Hepatocyte (in vitro differentiated cells): ENCODE results near the gene NUMB. TPM values are rescaled to one million over a fixed set of nuclear protein-coding genes. Genes with fewer than 3 reads are reported as not detected.

Source experiments
- DNase-seq: peaks from one replicate; pipeline ENCODE4 v3.0.0-alpha.2; 2016; ENCODE audit warnings: low spot score
- H2AFZ ChIP-seq: fragments of 200-600 bp; sonication (generic); 2 replicates; pipeline ENCODE4 v1.6.0; 2016; ENCODE audit warnings: antibody characterized with exemption, mild to moderate bottlenecking
- H3K27ac ChIP-seq: fragments of 200-600 bp; sonication (generic); 2 replicates; pipeline ENCODE4 v1.5.1; 2016; ENCODE audit warnings: mild to moderate bottlenecking
- H3K27me3 ChIP-seq: fragments of 200-600 bp; sonication (generic); 2 replicates; pipeline ENCODE4 v1.6.1; 2016
- H3K36me3 ChIP-seq: fragments of 200-600 bp; sonication (generic); replicated peaks from 2 replicates; pipeline ENCODE4 v1.5.1; 2016; ENCODE audit warnings: low read depth; ENCODE audit not compliant: insufficient read depth
- H3K4me1 ChIP-seq: fragments of 200-600 bp; sonication (generic); 2 replicates; pipeline ENCODE4 v1.5.1; 2016; ENCODE audit warnings: mild to moderate bottlenecking, moderate library complexity; ENCODE audit not compliant: insufficient read depth
- H3K4me2 ChIP-seq: fragments of 200-600 bp; sonication (generic); 2 replicates; pipeline ENCODE4 v1.6.0; 2016
- H3K4me3 ChIP-seq: fragments of 200-600 bp; sonication (generic); 2 replicates; pipeline ENCODE4 v1.5.1; 2016; ENCODE audit warnings: mild to moderate bottlenecking
- H3K79me2 ChIP-seq: fragments of 200-600 bp; sonication (generic); 2 replicates; pipeline ENCODE4 v1.6.0; 2017; ENCODE audit warnings: mild to moderate bottlenecking
- H3K9me2 ChIP-seq: fragments of 200-600 bp; sonication (generic); replicated peaks from 2 replicates; pipeline ENCODE4 v1.6.0; 2017; ENCODE audit warnings: mild to moderate bottlenecking; ENCODE audit not compliant: insufficient read depth
- H3K9me3 ChIP-seq: fragments of 200-600 bp; sonication (generic); 2 replicates; pipeline ENCODE4 v1.5.1; 2016; ENCODE audit warnings: low read depth, mild to moderate bottlenecking
- H4K20me1 ChIP-seq: fragments of 200-600 bp; sonication (generic); 2 replicates; pipeline ENCODE4 v1.6.0; 2016; ENCODE audit warnings: mild to moderate bottlenecking; ENCODE audit not compliant: insufficient read depth, poor library complexity, severe bottlenecking
- EZH2 ChIP-seq: fragments of 200-600 bp; sonication (generic); IDR thresholded peaks from 2 replicates; pipeline ENCODE4 v1.6.1; 2016; ENCODE audit warnings: antibody characterized with exemption, mild to moderate bottlenecking, borderline replicate concordance
- EZH2phosphoT487 ChIP-seq: fragments of 200-600 bp; sonication (generic); IDR thresholded peaks from one replicate; pipeline ENCODE4 v1.6.1; 2018; ENCODE audit warnings: antibody characterized with exemption, mild to moderate bottlenecking, low read depth, moderate library complexity; ENCODE audit not compliant: unreplicated experiment, severe bottlenecking
- WGBS: methylation state at CpG from one replicate; pipeline ENCODE4 v1.1.6; 2016; ENCODE audit warnings: low lambda C conversion rate; ENCODE audit errors: missing lambda C conversion rate; 5-methylcytosine and 5-hydroxymethylcytosine counted together
- polyA plus RNA-seq: library from polyadenylated mRNA; unstranded; fragments of >200 nt; fragmentation: Nextera tagmentation; extraction: Ambion mirVana; gene quantifications from 2 replicates; pipeline ENCODE4 v1.2.1, GENCODE V29; 2016
- total RNA-seq: library from RNA; depleted of rRNA; stranded (reverse); fragments of >200 nt; gene quantifications from 2 replicates; pipeline ENCODE4 v1.2.3, GENCODE V29; 2014
- TF ChIP-seq, protein P1 (sequence below): fragments of 200-600 bp; sonication (generic); IDR thresholded peaks from 2 replicates; pipeline ENCODE4 v1.5.1; 2016; ENCODE audit warnings: antibody characterized with exemption, mild to moderate bottlenecking; ENCODE audit not compliant: poor library complexity

The NUMB gene
- total and polyA plus RNA-seq, 2 experiments from 2014 or later, result 35.3 to 45.8 TPM

- H3K4me1 ChIP-seq, result no peaks in the 10 kb centered on the region
- H3K4me3 ChIP-seq, result no peak overlapping the region
- H3K79me2 ChIP-seq, result peaks cover 100% of the 10 kb centered on the region
- DNase-seq, result no peak
- no peak overlapping the region for H2AFZ ChIP-seq
- no peaks in the 10 kb centered on the region for H3K27me3 ChIP-seq
- 95% methylated on average over 2 of the region's 2 CpGs for WGBS
- TF ChIP-seq EZH2phosphoT487 (no peak), EZH2 (no peak)
- TF ChIP-seq, protein P1, sequence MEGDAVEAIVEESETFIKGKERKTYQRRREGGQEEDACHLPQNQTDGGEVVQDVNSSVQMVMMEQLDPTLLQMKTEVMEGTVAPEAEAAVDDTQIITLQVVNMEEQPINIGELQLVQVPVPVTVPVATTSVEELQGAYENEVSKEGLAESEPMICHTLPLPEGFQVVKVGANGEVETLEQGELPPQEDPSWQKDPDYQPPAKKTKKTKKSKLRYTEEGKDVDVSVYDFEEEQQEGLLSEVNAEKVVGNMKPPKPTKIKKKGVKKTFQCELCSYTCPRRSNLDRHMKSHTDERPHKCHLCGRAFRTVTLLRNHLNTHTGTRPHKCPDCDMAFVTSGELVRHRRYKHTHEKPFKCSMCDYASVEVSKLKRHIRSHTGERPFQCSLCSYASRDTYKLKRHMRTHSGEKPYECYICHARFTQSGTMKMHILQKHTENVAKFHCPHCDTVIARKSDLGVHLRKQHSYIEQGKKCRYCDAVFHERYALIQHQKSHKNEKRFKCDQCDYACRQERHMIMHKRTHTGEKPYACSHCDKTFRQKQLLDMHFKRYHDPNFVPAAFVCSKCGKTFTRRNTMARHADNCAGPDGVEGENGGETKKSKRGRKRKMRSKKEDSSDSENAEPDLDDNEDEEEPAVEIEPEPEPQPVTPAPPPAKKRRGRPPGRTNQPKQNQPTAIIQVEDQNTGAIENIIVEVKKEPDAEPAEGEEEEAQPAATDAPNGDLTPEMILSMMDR, result no peak
- no peaks in the 10 kb centered on the region for H3K9me2 ChIP-seq
- H3K9me3 ChIP-seq, result no peaks in the 10 kb centered on the region
- peaks cover 41% of the 10 kb centered on the region for H4K20me1 ChIP-seq
- H3K36me3 ChIP-seq, result no peaks in the 10 kb centered on the region
- no peak overlapping the region for H3K4me2 ChIP-seq
- H3K27ac ChIP-seq, result no peak overlapping the region
Observed at GRCh38 chr14:73437206-73437605, 21.1 kb downstream of the NUMB start.

- Histone ChIP-seq H3K27me3 (no peaks in the 10 kb centered on the region), H3K9me2 (no peaks in the 10 kb centered on the region), H4K20me1 (peaks cover 19% of the 10 kb centered on the region), H3K36me3 (no peaks in the 10 kb centered on the region), H3K79me2 (peaks cover 89% of the 10 kb centered on the region), H3K4me2 (no peak overlapping the region), H3K27ac (no peak overlapping the region), H3K4me1 (peaks cover 21% of the 10 kb centered on the region), H3K4me3 (no peak overlapping the region), H3K9me3 (no peaks in the 10 kb centered on the region), H2AFZ (no peak overlapping the region)
- DNase-seq, result no peak
- TF ChIP-seq, protein P1, result no peak
- TF ChIP-seq EZH2 (no peak), EZH2phosphoT487 (no peak)
- 74% methylated on average over 3 of the region's 3 CpGs for whole genome bisulfite sequencing
Observed at GRCh38 chr14:73432124-73432523, 26.2 kb downstream of the NUMB start.

GRCh38 chr14:73428353-73428824 is 30.0 kb downstream of the NUMB start:
- Histone ChIP-seq H3K27me3 (no peaks in the 10 kb centered on the region), H3K9me3 (no peaks in the 10 kb centered on the region), H2AFZ (no peak overlapping the region), H3K36me3 (no peaks in the 10 kb centered on the region), H3K27ac (peak overlapping the region; percentile 65), H3K4me2 (peak overlapping the region; percentile 20), H3K4me1 (peaks cover 22% of the 10 kb centered on the region), H3K4me3 (no peak overlapping the region), H3K79me2 (peaks cover 87% of the 10 kb centered on the region), H3K9me2 (no peaks in the 10 kb centered on the region), H4K20me1 (peaks cover 18% of the 10 kb centered on the region)
- peak; percentile 55 for DNase-seq
- TF ChIP-seq EZH2 (no peak), EZH2phosphoT487 (no peak)
- TF ChIP-seq, protein P1, result no peak
- 45% methylated on average over 5 of the region's 5 CpGs for WGBS
